Esophagus muscularis mucosa (tissue), 4 donors: ENCODE data around the gene PSPH. TPM values are rescaled to one million over a fixed set of nuclear protein-coding genes. Genes with fewer than 3 reads are reported as not detected.
"Not testable (repeated sequence)": the region's sequence is repeated elsewhere in the genome, so short reads cannot be mapped to it uniquely, and the experiment has no call there.

Experiments used
- DNase-seq: peaks from one replicate; pipeline ENCODE4 v3.0.0-alpha.2; 2017; ENCODE audit errors: extremely low spot score
- H3K27ac ChIP-seq, 4 donors: fragments of 200-600 bp; sonication (generic); replicated peaks in 1 of 4; 1 replicate in 3 of 4; 2 replicates in 1 of 4; pipeline ENCODE4 v1.5.1; 2016 to 2019; ENCODE audit warnings: mild to moderate bottlenecking in 1 of 4
- H3K27me3 ChIP-seq, 4 donors: fragments of 200-600 bp; sonication (generic); one replicate each; pipeline versions ENCODE4 v1.5.1 to v1.6.0; 2016 to 2019
- H3K36me3 ChIP-seq, 4 donors: fragments of 200-600 bp; sonication (generic); one replicate each; pipeline ENCODE4 v1.5.1; 2016 to 2019
- H3K4me1 ChIP-seq, 4 donors: fragments of 200-600 bp; sonication (generic); one replicate each; pipeline ENCODE4 v1.5.1; 2016 to 2019
- H3K4me3 ChIP-seq, 4 donors: fragments of 200-600 bp; sonication (generic); 1 replicate in 2 of 4; 2 replicates in 2 of 4; pipeline ENCODE4 v1.5.1; 2016 to 2019; ENCODE audit warnings: mild to moderate bottlenecking in 4 of 4, moderate library complexity in 1 of 4
- H3K9me3 ChIP-seq, 4 donors: fragments of 200-600 bp; sonication (generic); 1 replicate in 3 of 4; 2 replicates in 1 of 4; pipeline ENCODE4 v1.5.1; 2016 to 2019
- EP300 ChIP-seq: sonication (generic); formaldehyde crosslinking; IDR thresholded peaks from one replicate; pipeline ENCODE4 v1.6.1; 2017; ENCODE audit warnings: antibody characterized with exemption
- POLR2A ChIP-seq: fragments of 450-650 bp; IDR thresholded peaks from one replicate; pipeline ENCODE4 v1.6.1; 2017; ENCODE audit warnings: antibody characterized with exemption, moderate library complexity, mild to moderate bottlenecking, low read depth
- POLR2AphosphoS5 ChIP-seq, 2 donors: sonication (generic); formaldehyde crosslinking; IDR thresholded peaks; one replicate each; pipeline ENCODE4 v1.6.1; 2017; ENCODE audit warnings: antibody characterized with exemption in 2 of 2
- WGBS: methylation state at CpG from one replicate; pipeline ENCODE4 v1.1.5; 2018; 5-methylcytosine and 5-hydroxymethylcytosine counted together
- intact Hi-C: fragments of 100-400 bp; cut with DNase I; formaldehyde crosslinking; loops from one replicate; pipeline ENCODE4 v1.15.1; 2023
- total RNA-seq, 4 donors: library from RNA; depleted of rRNA; stranded (reverse); fragments of >200 nt; gene quantifications; one replicate each; pipeline versions ENCODE4 v1.1.0 to v1.2.1, GENCODE V29; 2016
- TF ChIP-seq, protein P1 (sequence below), 3 experiments: fragments of 200-600 bp in 2 of 3; fragments of 450-650 bp in 1 of 3; sonication (generic) in 2 of 3; IDR thresholded peaks; one replicate each; pipeline ENCODE4 v1.5.1; 2017 to 2019; ENCODE audit warnings: antibody characterized with exemption in 3 of 3, mild to moderate bottlenecking in 2 of 3, moderate library complexity in 1 of 3

Gene PSPH
- 10 to 100 TPM in 3 of 4 donors, 1 to 10 TPM in 1; 9.1 to 15.9 (median 13.1) TPM for total RNA-seq

GRCh38 chr7:56051339-56052191 lies at the start of gene PSPH, which contains the start of gene CCT6A:
PSPH (minus strand) TSS chr7:56051444; CDS start chr7:56021212, 30,232 bp downstream.
CCT6A (plus strand) TSS chr7:56051765; CDS start chr7:56051849, 84 bp downstream.
- peak; percentile 44 for TF ChIP-seq EP300
- TF ChIP-seq, protein P1, sequence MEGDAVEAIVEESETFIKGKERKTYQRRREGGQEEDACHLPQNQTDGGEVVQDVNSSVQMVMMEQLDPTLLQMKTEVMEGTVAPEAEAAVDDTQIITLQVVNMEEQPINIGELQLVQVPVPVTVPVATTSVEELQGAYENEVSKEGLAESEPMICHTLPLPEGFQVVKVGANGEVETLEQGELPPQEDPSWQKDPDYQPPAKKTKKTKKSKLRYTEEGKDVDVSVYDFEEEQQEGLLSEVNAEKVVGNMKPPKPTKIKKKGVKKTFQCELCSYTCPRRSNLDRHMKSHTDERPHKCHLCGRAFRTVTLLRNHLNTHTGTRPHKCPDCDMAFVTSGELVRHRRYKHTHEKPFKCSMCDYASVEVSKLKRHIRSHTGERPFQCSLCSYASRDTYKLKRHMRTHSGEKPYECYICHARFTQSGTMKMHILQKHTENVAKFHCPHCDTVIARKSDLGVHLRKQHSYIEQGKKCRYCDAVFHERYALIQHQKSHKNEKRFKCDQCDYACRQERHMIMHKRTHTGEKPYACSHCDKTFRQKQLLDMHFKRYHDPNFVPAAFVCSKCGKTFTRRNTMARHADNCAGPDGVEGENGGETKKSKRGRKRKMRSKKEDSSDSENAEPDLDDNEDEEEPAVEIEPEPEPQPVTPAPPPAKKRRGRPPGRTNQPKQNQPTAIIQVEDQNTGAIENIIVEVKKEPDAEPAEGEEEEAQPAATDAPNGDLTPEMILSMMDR (IDR thresholded peaks at IDR 0.05): no peak
- TF ChIP-seq POLR2A: peak; percentile 44
- peak; percentile 97 to 98 for TF ChIP-seq POLR2AphosphoS5 (IDR thresholded peaks at IDR 0.05)
- Histone ChIP-seq H3K4me3 (peak within 1 kb of the TSS; percentile 87 to 97 (median 96)), H3K27me3 (no peaks in the 10 kb centered on the region), H3K4me1 (peaks cover 26 to 80% (median 56%) of the 10 kb centered on the region in 4 donors), H3K9me3 (no peaks in the 10 kb centered on the region), H3K36me3 (peaks cover 13 to 39% (median 33%) of the 10 kb centered on the region in 4 donors), H3K27ac (peak within 1 kb of the TSS; percentile 93 to 99 (median 95))
- intact Hi-C loops: loop anchor here (10.0 kb wide), 1 partner anchor 87 kb away; the partner anchor contains the start of gene NIPSNAP2
- WGBS: 0% methylated on average over 22 of the region's 97 CpGs
- DNase-seq: peak; percentile 99

DNA sequence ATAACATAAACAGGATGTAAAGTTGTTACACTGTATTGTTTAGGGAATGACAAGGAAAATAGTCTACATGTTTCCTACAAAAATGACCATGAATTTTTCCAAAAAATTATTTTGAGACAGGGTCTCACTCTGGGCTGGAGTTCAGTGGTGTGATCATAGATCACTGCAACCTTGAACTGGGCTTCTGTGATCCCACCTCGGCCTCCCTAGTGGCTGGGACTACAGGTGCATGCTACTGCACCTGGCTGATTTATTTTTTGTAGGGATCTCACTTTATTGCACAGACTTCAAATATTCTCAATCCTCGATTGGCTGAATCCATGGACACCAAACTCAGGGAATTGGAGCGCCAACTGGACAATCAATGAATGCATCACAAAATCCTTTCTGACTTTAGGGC lies 48.4 kb upstream of the PSPH start:
- no peak for TF ChIP-seq POLR2AphosphoS5 (IDR thresholded peaks at IDR 0.05)
- no peak for TF ChIP-seq POLR2A
- TF ChIP-seq, protein P1 (IDR thresholded peaks at IDR 0.05): no peak
- TF ChIP-seq EP300: no peak
- H3K27ac ChIP-seq: no peak overlapping the region
- H3K36me3 ChIP-seq: peaks cover 52 to 62% (median 58%) of the 10 kb centered on the region in 4 donors
- DNase-seq: no peak
- intact Hi-C loops: no loop called here
- H3K4me1 ChIP-seq: peaks cover 6 to 18% (median 12%) of the 10 kb centered on the region in 4 donors
- 89% methylated on average over 3 of the region's 3 CpGs for WGBS
- no peak overlapping the region for H3K4me3 ChIP-seq
- H3K9me3 ChIP-seq: no peaks in the 10 kb centered on the region
- no peaks in the 10 kb centered on the region for H3K27me3 ChIP-seq

GRCh38 chr7:56098187-56099008 lies 47.2 kb upstream of the PSPH start:
- peaks cover under 1 to 12% (median 6%) of the 10 kb centered on the region in 4 donors for H3K4me1 ChIP-seq
- H3K27me3 ChIP-seq, intact Hi-C loops, H3K4me3 ChIP-seq, H3K9me3 ChIP-seq, H3K27ac ChIP-seq, DNase-seq: not testable (repeated sequence)
- 89% methylated on average over 8 of the region's 8 CpGs for WGBS
- peaks cover 43 to 53% (median 46%) of the 10 kb centered on the region in 4 donors for H3K36me3 ChIP-seq

DNA sequence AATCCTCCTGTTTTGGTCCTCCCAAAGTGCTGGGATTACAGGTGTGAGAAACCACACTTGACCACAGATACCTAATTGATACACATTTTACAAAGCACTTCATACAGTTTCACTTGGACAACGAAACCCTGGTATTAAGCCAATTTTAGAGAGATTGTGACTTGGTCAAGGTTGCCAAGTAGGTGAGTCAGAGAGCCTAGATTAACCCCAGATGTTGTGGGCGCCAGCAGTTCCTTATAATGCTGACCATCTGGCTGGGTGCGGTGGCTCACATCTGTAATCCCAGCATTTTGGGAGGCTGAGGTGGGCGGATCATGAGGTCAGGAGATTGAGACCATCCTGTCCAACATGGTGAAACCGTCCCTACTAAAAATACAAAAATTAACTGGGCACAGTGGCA lies 46.5 kb upstream of the PSPH start:
- Histone ChIP-seq H3K36me3 (peaks cover 36 to 46% (median 39%) of the 10 kb centered on the region in 4 donors), H3K27ac (no peak overlapping the region), H3K9me3 (no peaks in the 10 kb centered on the region), H3K27me3 (no peaks in the 10 kb centered on the region), H3K4me3 (no peak overlapping the region), H3K4me1 (peaks cover 7 to 19% (median 13%) of the 10 kb centered on the region in 4 donors)
- peak; percentile 29 to 59 for TF ChIP-seq POLR2AphosphoS5 (IDR thresholded peaks at IDR 0.05)
- TF ChIP-seq EP300: no peak
- no peak for TF ChIP-seq POLR2A
- TF ChIP-seq, protein P1 (IDR thresholded peaks at IDR 0.05): no peak
- intact Hi-C loops: no loop called here
- no peak for DNase-seq
- WGBS: 60% methylated on average over 5 of the region's 5 CpGs
